Uterus (tissue), 2 donors: ENCODE measurements around the gene STPG4.

Experiments
- CTCF ChIP-seq, 4 experiments: fragments of 200-600 bp in 2 of 4; fragments of 450-650 bp in 2 of 4; sonication (generic) in 2 of 4; IDR thresholded peaks; one replicate each; pipeline ENCODE4 v1.5.1; 2016 to 2019; ENCODE audit warnings: antibody characterized with exemption in 4 of 4, mild to moderate bottlenecking in 2 of 4, moderate library complexity in 1 of 4
- POLR2A ChIP-seq, 2 donors: fragments of 450-650 bp; IDR thresholded peaks; one replicate each; pipeline ENCODE4 v1.6.1; 2016; ENCODE audit warnings: antibody characterized with exemption in 2 of 2, mild to moderate bottlenecking in 1 of 2, moderate library complexity in 1 of 2

GRCh38 chr2:47070920-47071824, 83.9 kb downstream of the STPG4 start:
- TF ChIP-seq CTCF (IDR thresholded peaks at IDR 0.05), result no peak
- no peak for TF ChIP-seq POLR2A (IDR thresholded peaks at IDR 0.05)
